HCT116 (cell line): Measurements from ENCODE around the gene THUMPD2. TPM values are rescaled to one million over a fixed set of nuclear protein-coding genes. Genes with fewer than 3 reads are reported as not detected.
A peak's percentile ranks its signal among the peaks of the same experiment; 100 is the strongest.

ENCODE experiments used
- ATAC-seq: fragments of 200-7000 bp; cut with Tn5 transposase; 2 replicates; pipeline ENCODE4 v1.9.1; 2020; ENCODE audit warnings: mild to moderate bottlenecking, moderate library complexity
- BruUV-seq: library from RNA; stranded (reverse); fragments of 400-500 nt; replicated peaks from 2 replicates; lab custom pipeline; 2021; lab: Mats Ljungman, UMichigan
- CTCF ChIA-PET: fragments of 300-600 bp; sonication (Branson Sonifier 250); formaldehyde crosslinking; loops from one replicate; lab custom pipeline; 2021; ENCODE audit warnings: antibody characterized with exemption; lab: Charles Lee
- POLR2A ChIA-PET: fragments of 300-600, 350-600 bp; sonication (Branson Sonifier 250); formaldehyde crosslinking; loops from one replicate; lab custom pipeline; 2021; ENCODE audit warnings: antibody characterized with exemption; lab: Charles Lee
- RAD21 ChIA-PET, 2 experiments: fragments of 300-600 bp; sonication (Branson Sonifier 250); formaldehyde crosslinking; loops; one replicate each; lab custom pipeline; 2023; ENCODE audit warnings: low total read pairs in 2 of 2; ENCODE audit not compliant: uncharacterized antibody in 2 of 2, unreplicated experiment in 2 of 2, low non-redundant PET in 1 of 2; lab: Charles Lee
- DNase-seq: peaks from one replicate; pipeline ENCODE4 v3.0.0-alpha.2; 2010; ENCODE audit warnings: low read depth, low spot score
- H2AFZ ChIP-seq: fragments of 200-600 bp; shearing (Covaris generic), sonication (generic); 2 replicates; pipeline ENCODE4 v1.6.1; 2017; ENCODE audit warnings: low read depth, mixed run types, mixed read lengths, antibody characterized with exemption, low read length; ENCODE audit not compliant: poor library complexity, severe bottlenecking
- H3K27ac ChIP-seq: 2 replicates; pipeline ENCODE4 v1.5.1; 2012; ENCODE audit warnings: low read depth, low read length
- H3K27me3 ChIP-seq: fragments of 200-600 bp; sonication (generic); 2 replicates; pipeline ENCODE4 v1.6.1; 2016; ENCODE audit warnings: mixed run types, low read length, mixed read lengths; ENCODE audit not compliant: insufficient read depth
- H3K36me3 ChIP-seq, 2 experiments: fragments of 200-500 bp in 1 of 2; fragments of 200-600 bp in 1 of 2; sonication (Bioruptor generic) in 1 of 2; sonication (generic) in 1 of 2; 2 replicates each; pipeline versions ENCODE4 v1.5.1 to v1.6.1; 2014 to 2016; ENCODE audit warnings: low read length in 2 of 2, inconsistent platforms in 1 of 2, mixed read lengths in 1 of 2, mixed run types in 1 of 2; ENCODE audit not compliant: insufficient read depth in 2 of 2, control insufficient read depth in 1 of 2
- H3K4me1 ChIP-seq, 2 experiments: fragments of 200-600 bp in 1 of 2; sonication (generic) in 1 of 2; 2 replicates each; pipeline versions ENCODE4 v1.5.1 to v1.6.1; 2012 to 2017; ENCODE audit warnings: low read length in 2 of 2, inconsistent platforms in 1 of 2, mild to moderate bottlenecking in 1 of 2, mixed read lengths in 1 of 2, mixed run types in 1 of 2, moderate library complexity in 1 of 2; ENCODE audit not compliant: insufficient read depth in 2 of 2, control insufficient read depth in 1 of 2
- H3K4me2 ChIP-seq: fragments of 200-600 bp; sonication (generic); 2 replicates; pipeline ENCODE4 v1.6.1; 2017; ENCODE audit warnings: mixed run types, low read length, mixed read lengths
- H3K4me3 ChIP-seq, 2 experiments: fragments of 200-600 bp in 1 of 2; sonication (generic) in 1 of 2; replicated peaks in 1 of 2; 2 replicates each; pipeline ENCODE4 v1.5.1; 2011 to 2016; ENCODE audit warnings: low read length in 2 of 2, control low read depth in 1 of 2, low read depth in 1 of 2, mild to moderate bottlenecking in 1 of 2, mixed read lengths in 1 of 2, mixed run types in 1 of 2
- H3K79me2 ChIP-seq: fragments of 200-600 bp; sonication (generic); 2 replicates; pipeline ENCODE4 v1.6.1; 2017; ENCODE audit warnings: mild to moderate bottlenecking, mixed run types, low read length, moderate library complexity, mixed read lengths; ENCODE audit not compliant: insufficient read depth
- H3K9ac ChIP-seq: fragments of 200-600 bp; sonication (generic); 2 replicates; pipeline ENCODE4 v1.6.1; 2016; ENCODE audit warnings: low read length, mixed read lengths
- H3K9me2 ChIP-seq: fragments of 200-600 bp; sonication (generic), shearing (Covaris generic); 2 replicates; pipeline ENCODE4 v1.6.1; 2017; ENCODE audit warnings: mixed run types, mild to moderate bottlenecking, moderate library complexity; ENCODE audit not compliant: insufficient read depth
- H3K9me3 ChIP-seq, 2 experiments: fragments of 200-500 bp in 1 of 2; fragments of 200-600 bp in 1 of 2; sonication (Bioruptor generic) in 1 of 2; sonication (generic) in 1 of 2; 2 replicates each; pipeline ENCODE4 v1.6.1; 2014 to 2017; ENCODE audit warnings: low read length in 2 of 2, mixed read lengths in 2 of 2, inconsistent platforms in 1 of 2, low read depth in 1 of 2, mild to moderate bottlenecking in 1 of 2, mixed run types in 1 of 2, moderate library complexity in 1 of 2; ENCODE audit not compliant: control insufficient read depth in 1 of 2, insufficient read depth in 1 of 2
- H4K20me1 ChIP-seq: fragments of 200-600 bp; sonication (generic), shearing (Covaris generic); 2 replicates; pipeline ENCODE4 v1.6.1; 2017; ENCODE audit warnings: mixed run types, mild to moderate bottlenecking, moderate library complexity; ENCODE audit not compliant: insufficient read depth
- EZH2 ChIP-seq: fragments of 200-600 bp; sonication (generic); IDR thresholded peaks from 2 replicates; pipeline ENCODE4 v1.6.1; 2017; ENCODE audit warnings: antibody characterized with exemption, mixed run types
- MAX ChIP-seq: IDR thresholded peaks from 2 replicates; pipeline ENCODE4 v1.6.1; 2012
- POLR2A ChIP-seq: IDR thresholded peaks from 2 replicates; pipeline ENCODE4 v1.7.0; 2011; ENCODE audit warnings: borderline replicate concordance; ENCODE audit not compliant: insufficient read depth, insufficient read length; ENCODE audit errors: extremely low read depth
- RAD21 ChIP-seq: IDR thresholded peaks from 2 replicates; pipeline ENCODE4 v1.6.1; 2012; ENCODE audit warnings: low read depth, mild to moderate bottlenecking
- REST ChIP-seq: IDR thresholded peaks from 2 replicates; pipeline ENCODE4 v1.6.1; 2012; ENCODE audit warnings: low read depth
- SRF ChIP-seq: IDR thresholded peaks from 2 replicates; pipeline ENCODE4 v1.6.1; 2012; ENCODE audit warnings: low read depth
- YY1 ChIP-seq: IDR thresholded peaks from 2 replicates; pipeline ENCODE4 v1.6.1; 2011; ENCODE audit warnings: low read length, low read depth, moderate library complexity, mild to moderate bottlenecking; ENCODE audit not compliant: insufficient replicate concordance; ENCODE audit errors: extremely low read depth
- ZNF274 ChIP-seq: fragments of 200-500 bp; sonication (Bioruptor generic); IDR thresholded peaks from 2 replicates; pipeline ENCODE4 v1.6.1; 2014; ENCODE audit warnings: mild to moderate bottlenecking, low read depth, low read length, inconsistent platforms
- intact Hi-C: fragments of 100-400 bp; cut with micrococcal nuclease; formaldehyde crosslinking; loops from 2 replicates; pipeline ENCODE4 v1.10.0; 2022
- total RNA-seq: library from RNA; stranded (reverse); gene quantifications from one replicate; pipeline ENCODE4 v1.2.1, GENCODE V29; 2021; ENCODE audit not compliant: unreplicated experiment

THUMPD2 gene
- total RNA-seq, 1 experiment from 2014 or later = 15.8 TPM

GRCh38 chr2:39780825-39781600 is 2.0 kb upstream of the THUMPD2 start:
- TF ChIP-seq REST (no peak), RAD21 (no peak)
- TF ChIP-seq, all 23 proteins: peak for 0
- BruUV-seq = no TSS peak
- Histone ChIP-seq H3K36me3 (peaks cover 2 to 16% of the 10 kb centered on the region in 2 experiments; a peak in 1 of 4 replicates), H3K4me3 (no peak overlapping the region), H3K9me2 (no peaks in the 10 kb centered on the region), H3K27me3 (no peaks in the 10 kb centered on the region), H3K4me2 (no peak overlapping the region), H3K9ac (no peak overlapping the region), H3K79me2 (peaks cover 30% of the 10 kb centered on the region), H3K4me1 (peaks cover 13 to 28% of the 10 kb centered on the region in 2 experiments), H3K9me3 (no peaks in the 10 kb centered on the region), H4K20me1 (0 out of 2 replicates have a peak, but pooled peaks cover 2% of the 10 kb centered on the region), H2AFZ (no peak overlapping the region), H3K27ac (no peak overlapping the region)
- POLR2A ChIA-PET = no interaction called here
- RAD21 ChIA-PET = no interaction called here
- ATAC-seq = no peak
- intact Hi-C loops = no loop called here
- no peak for DNase-seq
- CTCF ChIA-PET = no interaction called here

GRCh38 chr2:39779927-39780326 is 869 bp upstream of the THUMPD2 start:
- RAD21 ChIA-PET = no interaction called here
- Histone ChIP-seq H3K9ac (no peak overlapping the region), H3K9me3 (no peaks in the 10 kb centered on the region), H3K36me3 (peaks cover 2 to 16% of the 10 kb centered on the region in 2 experiments; a peak in 1 of 4 replicates), H3K9me2 (no peaks in the 10 kb centered on the region), H3K4me3 (no peak overlapping the region), H3K27me3 (no peaks in the 10 kb centered on the region), H4K20me1 (0 out of 2 replicates have a peak, but pooled peaks cover 4% of the 10 kb centered on the region), H3K4me2 (peak overlapping the region; percentile 85; the same call in 1 of the 2 replicates), H3K27ac (no peak overlapping the region), H3K79me2 (peaks cover 41% of the 10 kb centered on the region), H2AFZ (peak overlapping the region; percentile 83), H3K4me1 (peaks cover 13 to 28% of the 10 kb centered on the region in 2 experiments)
- TF ChIP-seq YY1 = no peak
- no peak for TF ChIP-seq POLR2A
- no peak for TF ChIP-seq SRF
- TF ChIP-seq EZH2 = no peak
- TF ChIP-seq ZNF274 = no peak
- no peak for TF ChIP-seq MAX
- DNase-seq = no peak
- intact Hi-C loops = no loop called here
- ATAC-seq = no peak
- no TSS peak for BruUV-seq
- CTCF ChIA-PET = no interaction called here
- POLR2A ChIA-PET = no interaction called here
